H1 (cell line): ENCODE results near the gene ZNF283. TPM values are rescaled to one million over a fixed set of nuclear protein-coding genes. Genes with fewer than 3 reads are reported as not detected.
A peak's percentile ranks its signal among the peaks of the same experiment; 100 is the strongest.

Experiments used
- CTCF ChIA-PET: fragments of 300-600 bp; sonication (Branson Sonifier 250); formaldehyde crosslinking; loops from one replicate; lab custom pipeline; 2021; ENCODE audit not compliant: partially characterized antibody; lab: Charles Lee
- POLR2A ChIA-PET: fragments of 300-600 bp; sonication (Branson Sonifier 250); formaldehyde crosslinking; loops from one replicate; lab custom pipeline; 2021; ENCODE audit warnings: inconsistent platforms; ENCODE audit not compliant: partially characterized antibody; lab: Charles Lee
- DNase-seq, 2 experiments: peaks; one replicate each; pipeline versions ENCODE4 v3.0.0 to v3.0.0-alpha.2; 2010 to 2022; ENCODE audit warnings: low spot score in 2 of 2, low read depth in 1 of 2, mixed read lengths in 1 of 2
- FAIRE-seq: peaks from 2 replicates; lab custom pipeline; 2011; peaks lifted over from hg19 to GRCh38; lab: Jason Lieb, UNC
- H2AFZ ChIP-seq: 2 replicates; pipeline ENCODE4 v1.8.1; 2012; ENCODE audit warnings: low read length, inconsistent platforms
- H2AK5ac ChIP-seq: 2 replicates; pipeline ENCODE4 v1.6.1; 2013; ENCODE audit warnings: low read depth, low read length
- H2BK120ac ChIP-seq: replicated peaks from 2 replicates; pipeline ENCODE3; 2013; ENCODE audit warnings: low read depth, low read length, inconsistent platforms
- H2BK12ac ChIP-seq: 2 replicates; pipeline ENCODE4 v1.6.1; 2013; ENCODE audit warnings: low read depth, low read length
- H2BK15ac ChIP-seq: 2 replicates; pipeline ENCODE4 v1.6.1; 2013; ENCODE audit warnings: low read length
- H2BK20ac ChIP-seq: 2 replicates; pipeline ENCODE4 v1.6.1; 2013; ENCODE audit warnings: low read length
- H2BK5ac ChIP-seq: 2 replicates; pipeline ENCODE4 v1.6.1; 2013; ENCODE audit warnings: low read depth, low read length
- H3K14ac ChIP-seq: 2 replicates; pipeline ENCODE4 v1.6.1; 2013; ENCODE audit warnings: inconsistent platforms; ENCODE audit not compliant: insufficient read length
- H3K18ac ChIP-seq: 2 replicates; pipeline ENCODE4 v1.6.1; 2013; ENCODE audit warnings: low read length; ENCODE audit errors: extremely low read depth
- H3K23ac ChIP-seq: 2 replicates; pipeline ENCODE4 v1.6.1; 2013; ENCODE audit warnings: inconsistent platforms; ENCODE audit not compliant: insufficient read length
- H3K23me2 ChIP-seq: 2 replicates; pipeline ENCODE4 v1.6.1; 2013; ENCODE audit warnings: low read depth, low read length
- H3K27ac ChIP-seq: 2 replicates; pipeline ENCODE4 v1.6.1; 2011; ENCODE audit warnings: low read depth, low read length, inconsistent platforms
- H3K27me3 ChIP-seq, 4 experiments: replicated peaks in 1 of 4; 1 replicate in 1 of 4; 2 replicates in 3 of 4; pipeline versions ENCODE4 v1.6.1 to v1.8.1; 2011 to 2013; ENCODE audit warnings: low read length in 3 of 4, mild to moderate bottlenecking in 3 of 4, inconsistent platforms in 2 of 4, mixed read lengths in 2 of 4, moderate library complexity in 1 of 4; ENCODE audit not compliant: control insufficient read depth in 3 of 4, insufficient read depth in 3 of 4; ENCODE audit errors: extremely low read depth in 1 of 4
- H3K36me3 ChIP-seq, 4 experiments: 2 replicates each; pipeline versions ENCODE4 v1.6.1 to v1.8.1; 2011 to 2013; ENCODE audit warnings: mild to moderate bottlenecking in 4 of 4, low read length in 3 of 4, moderate library complexity in 2 of 4, control low read depth in 1 of 4, inconsistent platforms in 1 of 4; ENCODE audit not compliant: insufficient read depth in 4 of 4, control insufficient read depth in 2 of 4
- H3K4ac ChIP-seq: replicated peaks from 2 replicates; pipeline ENCODE3; 2013; ENCODE audit warnings: low read length, low read depth, mixed read lengths, inconsistent platforms; ENCODE audit not compliant: insufficient read length
- H3K4me1 ChIP-seq, 4 experiments: replicated peaks in 1 of 4; 1 replicate in 1 of 4; 2 replicates in 3 of 4; pipeline versions ENCODE4 v1.6.1 to v1.8.1; 2011 to 2013; ENCODE audit warnings: low read length in 3 of 4, inconsistent platforms in 2 of 4, mixed read lengths in 1 of 4; ENCODE audit not compliant: insufficient read depth in 4 of 4, control insufficient read depth in 3 of 4
- H3K4me2 ChIP-seq, 2 experiments: 2 replicates each; pipeline versions ENCODE4 v1.6.1 to v1.8.1; 2011 to 2013; ENCODE audit warnings: low read depth in 2 of 2, low read length in 2 of 2, control low read depth in 1 of 2, inconsistent platforms in 1 of 2, mild to moderate bottlenecking in 1 of 2; ENCODE audit not compliant: insufficient read depth in 1 of 2
- H3K4me3 ChIP-seq, 4 experiments: fragments of 200-600, 300-600 bp in 1 of 4; sonication (generic), shearing (Covaris generic), sonication (Bioruptor Twin) in 1 of 4; 2 replicates each; pipeline versions ENCODE4 v1.5.1 to v1.8.1; 2011 to 2016; ENCODE audit warnings: low read length in 4 of 4, low read depth in 3 of 4, control low read depth in 2 of 4, inconsistent platforms in 2 of 4, mild to moderate bottlenecking in 2 of 4, mixed read lengths in 1 of 4, moderate library complexity in 1 of 4; ENCODE audit not compliant: insufficient read depth in 2 of 4; ENCODE audit errors: extremely low read depth in 1 of 4
- H3K56ac ChIP-seq: replicated peaks from 2 replicates; pipeline ENCODE3; 2013; ENCODE audit warnings: low read depth, mild to moderate bottlenecking, mixed read lengths, low read length, inconsistent platforms; ENCODE audit not compliant: insufficient read length
- H3K79me1 ChIP-seq: 2 replicates; pipeline ENCODE4 v1.6.1; 2013; ENCODE audit warnings: low read depth, low read length, control low read depth
- H3K79me2 ChIP-seq, 2 experiments: 2 replicates each; pipeline versions ENCODE4 v1.6.1 to v1.8.1; 2012 to 2013; ENCODE audit warnings: low read length in 2 of 2, mild to moderate bottlenecking in 2 of 2, inconsistent platforms in 1 of 2; ENCODE audit not compliant: insufficient read depth in 2 of 2, control insufficient read depth in 1 of 2
- H3K9ac ChIP-seq, 4 experiments: replicated peaks in 1 of 4; 1 replicate in 1 of 4; 2 replicates in 3 of 4; pipeline versions ENCODE4 v1.6.1 to v1.8.1; 2011 to 2013; ENCODE audit warnings: low read depth in 3 of 4, low read length in 3 of 4, control low read depth in 2 of 4, mild to moderate bottlenecking in 2 of 4, moderate library complexity in 2 of 4, inconsistent platforms in 1 of 4; ENCODE audit errors: extremely low read depth in 1 of 4
- H3K9me3 ChIP-seq, 2 experiments: 2 replicates each; pipeline versions ENCODE4 v1.6.1 to v1.8.1; 2012 to 2013; ENCODE audit warnings: mild to moderate bottlenecking in 2 of 2, moderate library complexity in 2 of 2, control low read depth in 1 of 2, inconsistent platforms in 1 of 2, low read depth in 1 of 2, low read length in 1 of 2, mixed read lengths in 1 of 2; ENCODE audit not compliant: insufficient read depth in 2 of 2
- H4K20me1 ChIP-seq, 2 experiments: replicated peaks in 1 of 2; 2 replicates each; pipeline versions ENCODE3 to v1.8.1; 2011 to 2013; ENCODE audit warnings: inconsistent platforms in 2 of 2, low read length in 2 of 2, mild to moderate bottlenecking in 1 of 2; ENCODE audit not compliant: insufficient read depth in 2 of 2, control insufficient read depth in 1 of 2
- H4K5ac ChIP-seq: 2 replicates; pipeline ENCODE4 v1.6.1; 2013; ENCODE audit warnings: low read length, low read depth, mixed read lengths, inconsistent platforms; ENCODE audit not compliant: insufficient read length
- H4K8ac ChIP-seq: 2 replicates; pipeline ENCODE4 v1.8.0; 2013; ENCODE audit warnings: mild to moderate bottlenecking, moderate library complexity, low read length, inconsistent platforms; ENCODE audit not compliant: insufficient read depth; ENCODE audit errors: extremely low read depth
- H4K91ac ChIP-seq: replicated peaks from 2 replicates; pipeline ENCODE3; 2013; ENCODE audit warnings: low read length, mixed read lengths, inconsistent platforms; ENCODE audit not compliant: insufficient read length
- BCL11A ChIP-seq, 2 experiments: IDR thresholded peaks; one replicate each; pipeline ENCODE4 v1.6.1; 2011; ENCODE audit warnings: low read depth in 2 of 2, low read length in 2 of 2, mild to moderate bottlenecking in 2 of 2
- JUN ChIP-seq: IDR thresholded peaks from 2 replicates; pipeline ENCODE4 v1.6.1; 2011; ENCODE audit warnings: low read depth, mild to moderate bottlenecking, improper control_type of control experiment, low read length
- NANOG ChIP-seq: IDR thresholded peaks from 2 replicates; pipeline ENCODE4 v1.6.1; 2011; ENCODE audit warnings: low read length, low read depth, mild to moderate bottlenecking, inconsistent platforms; ENCODE audit not compliant: insufficient read depth, poor library complexity, severe bottlenecking
- RAD21 ChIP-seq, 2 experiments: IDR thresholded peaks in 1 of 2; conservative IDR thresholded peaks in 1 of 2; 2 replicates each; pipeline ENCODE4 v1.6.1; 2011; ENCODE audit warnings: low read depth in 2 of 2, low read length in 2 of 2, improper control_type of control experiment in 1 of 2, inconsistent platforms in 1 of 2, mild to moderate bottlenecking in 1 of 2, moderate library complexity in 1 of 2
- SP1 ChIP-seq: IDR thresholded peaks from 2 replicates; pipeline ENCODE4 v1.6.1; 2011; ENCODE audit warnings: low read depth, low read length
- WGBS, 2 experiments: shearing (Covaris generic) in 1 of 2; methylation state at CpG; one replicate each; pipeline versions ENCODE4 v1.1.6 to v1.1.7; 2013 to 2015; ENCODE audit warnings: low lambda C conversion rate in 2 of 2, mixed read lengths in 2 of 2, inconsistent platforms in 1 of 2, low coverage in 1 of 2, missing lambda C conversion rate in 1 of 2; ENCODE audit not compliant: insufficient replicate concordance in 2 of 2, insufficient coverage in 1 of 2, insufficient read length in 1 of 2; ENCODE audit errors: extremely low coverage in 1 of 2, missing lambda C conversion rate in 1 of 2; 5-methylcytosine and 5-hydroxymethylcytosine counted together
- polyA plus RNA-seq, 7 experiments: library from polyadenylated mRNA; depleted of rRNA in 3 of 7; stranded (reverse) in 5 of 7; unstranded in 2 of 7; fragments of >200 nt in 5 of 7; fragments of 200-250 nt in 2 of 7; gene quantifications; 1 replicate in 5 of 7; 2 replicates in 1 of 7; 4 replicates in 1 of 7; pipeline versions ENCODE4 v1.2.1 to v1.2.3, GENCODE V29; 2011 to 2013; ENCODE audit warnings: missing spikeins in 2 of 7, mixed read lengths in 2 of 7
- total RNA-seq: library from RNA; stranded (reverse); fragmentation: NEBNext Ultra II Directional; extraction: Animal tissue kit (Norgen Biotek cat#: 25700); gene quantifications from 2 replicates; pipeline ENCODE4 v1.2.1, GENCODE V29; 2021
- TF ChIP-seq, protein P1 (sequence below), 3 experiments: IDR thresholded peaks; 1 replicate in 2 of 3; 2 replicates in 1 of 3; pipeline versions ENCODE4 v1.5.1 to v1.6.1; 2011; ENCODE audit warnings: low read length in 3 of 3, mild to moderate bottlenecking in 3 of 3, inconsistent platforms in 2 of 3, low read depth in 1 of 3, moderate library complexity in 1 of 3; ENCODE audit not compliant: insufficient read depth in 1 of 3; ENCODE audit errors: control extremely low read depth in 1 of 3

The ZNF283 gene
- total and polyA plus RNA-seq, 2 of the 8 experiments (the other 6 are each of a cell fraction or from before 2014, with no cell fraction given): 1.1 to 4.3 TPM

- no peak for DNase-seq
- TF ChIP-seq RAD21 (IDR thresholded peaks at IDR 0.05 in 1 of 2, conservative IDR thresholded peaks at IDR 0.05 in 1 of 2; ENCODE audit: low read depth in 2 of 2, low read length in 2 of 2): peak; percentile 73
- no peak for TF ChIP-seq JUN
- TF ChIP-seq, protein P1, sequence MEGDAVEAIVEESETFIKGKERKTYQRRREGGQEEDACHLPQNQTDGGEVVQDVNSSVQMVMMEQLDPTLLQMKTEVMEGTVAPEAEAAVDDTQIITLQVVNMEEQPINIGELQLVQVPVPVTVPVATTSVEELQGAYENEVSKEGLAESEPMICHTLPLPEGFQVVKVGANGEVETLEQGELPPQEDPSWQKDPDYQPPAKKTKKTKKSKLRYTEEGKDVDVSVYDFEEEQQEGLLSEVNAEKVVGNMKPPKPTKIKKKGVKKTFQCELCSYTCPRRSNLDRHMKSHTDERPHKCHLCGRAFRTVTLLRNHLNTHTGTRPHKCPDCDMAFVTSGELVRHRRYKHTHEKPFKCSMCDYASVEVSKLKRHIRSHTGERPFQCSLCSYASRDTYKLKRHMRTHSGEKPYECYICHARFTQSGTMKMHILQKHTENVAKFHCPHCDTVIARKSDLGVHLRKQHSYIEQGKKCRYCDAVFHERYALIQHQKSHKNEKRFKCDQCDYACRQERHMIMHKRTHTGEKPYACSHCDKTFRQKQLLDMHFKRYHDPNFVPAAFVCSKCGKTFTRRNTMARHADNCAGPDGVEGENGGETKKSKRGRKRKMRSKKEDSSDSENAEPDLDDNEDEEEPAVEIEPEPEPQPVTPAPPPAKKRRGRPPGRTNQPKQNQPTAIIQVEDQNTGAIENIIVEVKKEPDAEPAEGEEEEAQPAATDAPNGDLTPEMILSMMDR (IDR thresholded peaks at IDR 0.05; ENCODE audit: control extremely low read depth in 1 of 3, insufficient read depth in 1 of 3, low read depth in 1 of 3, low read length in 3 of 3): peak in 2 of 3 experiments; percentile 40 to 46; a peak in 2 of 4 replicates
- TF ChIP-seq BCL11A (IDR thresholded peaks at IDR 0.05; ENCODE audit: low read depth in 2 of 2, low read length in 2 of 2): no peak
- TF ChIP-seq NANOG: no peak
- no peak for TF ChIP-seq SP1
- no peak overlapping the region for H4K8ac ChIP-seq
Measured at GRCh38 chr19:43809762-43810696, 17.1 kb upstream of the ZNF283 start.

More at GRCh38 chr19:43809762-43810696, 17.1 kb upstream of the ZNF283 start:
- no peak overlapping the region for H2BK5ac ChIP-seq
- H3K4me3 ChIP-seq: no peak overlapping the region
- CTCF ChIA-PET: interaction anchor here (0.7 to 7.5 kb wide), 20 partner anchors 9 to 291 kb away, joined by 3 to 67 read pairs (median 4); partner anchors contain the start of gene PLAUR
- H3K4me2 ChIP-seq: no peak overlapping the region
- no peak overlapping the region for H2BK120ac ChIP-seq
- no peak overlapping the region for H2AK5ac ChIP-seq
- no peaks in the 10 kb centered on the region for H3K9me3 ChIP-seq
- peak; percentile 45 for FAIRE-seq
- H3K79me2 ChIP-seq: no peaks in the 10 kb centered on the region
- no peak overlapping the region for H2AFZ ChIP-seq
- no peak overlapping the region for H3K18ac ChIP-seq
- H4K20me1 ChIP-seq: no peaks in the 10 kb centered on the region
- no peaks in the 10 kb centered on the region; a peak in 1 of 7 replicates for H3K27me3 ChIP-seq
- no peak overlapping the region for H2BK20ac ChIP-seq
- no peaks in the 10 kb centered on the region for H3K23me2 ChIP-seq
- no peak overlapping the region for H3K56ac ChIP-seq
- H3K14ac ChIP-seq: no peak overlapping the region
- no peak overlapping the region for H3K27ac ChIP-seq
- H3K9ac ChIP-seq: no peak overlapping the region
- no peaks in the 10 kb centered on the region for H3K36me3 ChIP-seq
- no peak overlapping the region for H3K23ac ChIP-seq
- WGBS, 2 experiments: 55% methylated on average over 6 of the region's 8 CpGs; no CpG with 5 or more reads in 1 of the 2 experiments
- H3K79me1 ChIP-seq: no peaks in the 10 kb centered on the region
- H2BK12ac ChIP-seq: no peak overlapping the region
- H2BK15ac ChIP-seq: no peak overlapping the region
- no peak overlapping the region for H4K5ac ChIP-seq
- no peak overlapping the region for H4K91ac ChIP-seq
- no peak overlapping the region for H3K4ac ChIP-seq
- no peaks in the 10 kb centered on the region for H3K4me1 ChIP-seq
- POLR2A ChIA-PET: no interaction called here
